ENCODE results near the gene CYP46A1.
A peak's percentile ranks its signal among the peaks of the same experiment; 100 is the strongest.

CYP46A1 gene

DNA sequence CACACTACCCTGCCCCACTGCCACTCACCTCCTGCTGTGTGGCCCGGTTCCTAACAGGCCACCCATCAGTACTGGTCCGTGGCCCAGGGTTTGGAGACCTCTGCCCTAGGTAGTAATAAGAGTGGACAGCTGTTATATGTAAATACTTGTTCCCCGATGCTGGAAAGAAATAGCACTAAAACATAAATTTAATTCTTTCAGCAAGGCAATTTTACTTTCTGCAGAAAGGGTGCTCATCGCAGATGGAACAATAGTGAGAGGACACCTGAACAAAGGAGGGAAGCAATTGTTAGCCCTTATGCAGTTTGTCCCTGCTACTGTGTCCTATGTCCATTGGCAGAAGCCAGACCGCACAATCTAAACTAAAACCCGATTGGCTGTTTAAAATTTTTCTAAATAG lies 5.9 kb upstream of the CYP46A1 start:
- CTCF ChIA-PET: interaction anchor here (0.6 to 1.6 kb wide), 3 partner anchors 10 to 159 kb away, joined by 3 to 4 read pairs (median 3); no protein-coding TSS in a partner anchor

GRCh38 chr14:99679111-99679510 lies 5.0 kb upstream of the CYP46A1 start:
- no peaks in the 10 kb centered on the region for H3K9me3 ChIP-seq (ENCODE audit: control insufficient read depth, insufficient read depth, low read depth, low read length)
- no peaks in the 10 kb centered on the region for H3K36me3 ChIP-seq (ENCODE audit: control insufficient read depth in 2 of 2, insufficient read depth in 1 of 2, low read length in 2 of 2)
- ChIA-PET CTCF (interaction anchor here (0.9 to 1.6 kb wide), 4 partner anchors 9 to 219 kb away, joined by 3 to 4 read pairs (median 4); no protein-coding TSS in a partner anchor), POLR2A (no interaction called here)
- no peaks in the 10 kb centered on the region for H3K4me1 ChIP-seq (ENCODE audit: control insufficient read depth, insufficient read depth, low read length)
- no peak for TF ChIP-seq ZNF433 (tag by site-specific recombination; IDR thresholded peaks at IDR 0.05; ENCODE audit: low read depth)
- no peak for TF ChIP-seq ZNF660 (tag by site-specific recombination; IDR thresholded peaks at IDR 0.05)
- no peak for TF ChIP-seq ZNF37A (tag by site-specific recombination; IDR thresholded peaks at IDR 0.05)
- no peak for TF ChIP-seq ZNF175 (tag by site-specific recombination; IDR thresholded peaks at IDR 0.05)
- no peak for TF ChIP-seq ZNF202 (tag by site-specific recombination; IDR thresholded peaks at IDR 0.05; ENCODE audit: borderline replicate concordance)
- TF ChIP-seq ZNF23 (tag by site-specific recombination; IDR thresholded peaks at IDR 0.05; ENCODE audit: borderline replicate concordance): no peak
- TF ChIP-seq ZNF146 (tag by site-specific recombination; IDR thresholded peaks at IDR 0.05): no peak
- TF ChIP-seq ZNF621 (tag by site-specific recombination; IDR thresholded peaks at IDR 0.05): no peak
- no peak for TF ChIP-seq GFI1B (tag by site-specific recombination; IDR thresholded peaks at IDR 0.05)
- TF ChIP-seq, protein P1, sequence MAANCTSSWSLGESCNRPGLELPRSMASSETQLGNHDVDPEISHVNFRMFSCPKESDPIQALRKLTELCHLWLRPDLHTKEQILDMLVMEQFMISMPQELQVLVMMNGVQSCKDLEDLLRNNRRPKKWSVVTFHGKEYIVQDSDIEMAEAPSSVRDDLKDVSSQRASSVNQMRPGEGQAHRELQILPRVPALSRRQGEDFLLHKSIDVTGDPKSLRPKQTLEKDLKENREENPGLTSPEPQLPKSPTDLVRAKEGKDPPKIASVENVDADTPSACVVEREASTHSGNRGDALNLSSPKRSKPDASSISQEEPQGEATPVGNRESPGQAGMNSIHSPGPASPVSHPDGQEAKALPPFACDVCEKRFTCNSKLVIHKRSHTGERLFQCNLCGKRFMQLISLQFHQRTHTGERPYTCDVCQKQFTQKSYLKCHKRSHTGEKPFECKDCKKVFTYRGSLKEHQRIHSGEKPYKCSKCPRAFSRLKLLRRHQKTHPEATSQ (tag by site-specific recombination; IDR thresholded peaks at IDR 0.05): no peak
- TF ChIP-seq GLI2 (tag by site-specific recombination; IDR thresholded peaks at IDR 0.05; ENCODE audit: borderline replicate concordance, low read depth): no peak
- TF ChIP-seq ZNF510 (tag by site-specific recombination; IDR thresholded peaks at IDR 0.05; ENCODE audit: insufficient replicate concordance): no peak
- no peak for TF ChIP-seq ZNF747 (tag by site-specific recombination; IDR thresholded peaks at IDR 0.05)
- no peak overlapping the region for H3K4me3 ChIP-seq (ENCODE audit: low read depth, low read length)
- no peak overlapping the region for H3K27ac ChIP-seq (ENCODE audit: extremely low read depth, low read depth, low read length)

More for the DNA sequence above, 5.9 kb upstream of the CYP46A1 start:
- POLR2A ChIA-PET: no interaction called here
- H3K27ac ChIP-seq (ENCODE audit: extremely low read depth, low read depth, low read length): no peak overlapping the region
- no peaks in the 10 kb centered on the region for H3K36me3 ChIP-seq (ENCODE audit: control insufficient read depth in 2 of 2, insufficient read depth in 1 of 2, low read length in 2 of 2)
- no peaks in the 10 kb centered on the region for H3K9me3 ChIP-seq (ENCODE audit: control insufficient read depth, insufficient read depth, low read depth, low read length)
- H3K4me1 ChIP-seq (ENCODE audit: control insufficient read depth, insufficient read depth, low read length): no peaks in the 10 kb centered on the region
- no peak overlapping the region for H3K4me3 ChIP-seq (ENCODE audit: low read depth, low read length)
- TF ChIP-seq SETDB1 (IDR thresholded peaks at IDR 0.05; ENCODE audit: insufficient read length, low read length) (peak; percentile 95), TRIM28 (IDR thresholded peaks at IDR 0.05; ENCODE audit: borderline replicate concordance, low read length) (peak; percentile 88; the same call in 1 of the 2 replicates), ZNF148 (tag by site-specific recombination; IDR thresholded peaks at IDR 0.05; ENCODE audit: borderline replicate concordance) (no peak), TCF7L2 (IDR thresholded peaks at IDR 0.05; ENCODE audit: borderline replicate concordance, low read depth, low read length) (no peak), ZNF140 (tag by site-specific recombination; IDR thresholded peaks at IDR 0.05) (no peak), ZBTB6 (tag by site-specific recombination; IDR thresholded peaks at IDR 0.05) (no peak), ZNF785 (tag by site-specific recombination; IDR thresholded peaks at IDR 0.05) (no peak), ZNF585B (tag by site-specific recombination; IDR thresholded peaks at IDR 0.05) (no peak), ZNF701 (tag by site-specific recombination; IDR thresholded peaks at IDR 0.05) (no peak)
- TF ChIP-seq, protein P2, sequence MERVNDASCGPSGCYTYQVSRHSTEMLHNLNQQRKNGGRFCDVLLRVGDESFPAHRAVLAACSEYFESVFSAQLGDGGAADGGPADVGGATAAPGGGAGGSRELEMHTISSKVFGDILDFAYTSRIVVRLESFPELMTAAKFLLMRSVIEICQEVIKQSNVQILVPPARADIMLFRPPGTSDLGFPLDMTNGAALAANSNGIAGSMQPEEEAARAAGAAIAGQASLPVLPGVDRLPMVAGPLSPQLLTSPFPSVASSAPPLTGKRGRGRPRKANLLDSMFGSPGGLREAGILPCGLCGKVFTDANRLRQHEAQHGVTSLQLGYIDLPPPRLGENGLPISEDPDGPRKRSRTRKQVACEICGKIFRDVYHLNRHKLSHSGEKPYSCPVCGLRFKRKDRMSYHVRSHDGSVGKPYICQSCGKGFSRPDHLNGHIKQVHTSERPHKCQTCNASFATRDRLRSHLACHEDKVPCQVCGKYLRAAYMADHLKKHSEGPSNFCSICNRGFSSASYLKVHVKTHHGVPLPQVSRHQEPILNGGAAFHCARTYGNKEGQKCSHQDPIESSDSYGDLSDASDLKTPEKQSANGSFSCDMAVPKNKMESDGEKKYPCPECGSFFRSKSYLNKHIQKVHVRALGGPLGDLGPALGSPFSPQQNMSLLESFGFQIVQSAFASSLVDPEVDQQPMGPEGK (tag by site-specific recombination; IDR thresholded peaks at IDR 0.05): no peak
